WTC11 (cell line): ENCODE results near the gene TMEM100.

Experiments
- CREM ChIP-seq: sonication (generic); formaldehyde crosslinking; IDR thresholded peaks from 2 replicates; pipeline ENCODE4 v1.8.1; 2022; ENCODE audit warnings: mild to moderate bottlenecking, missing genetic modification reagents, moderate library complexity
- CTCF ChIP-seq: fragments of 200-600 bp; IDR thresholded peaks from 2 replicates; pipeline ENCODE4 v1.8.0; 2022; ENCODE audit warnings: antibody characterized with exemption
- E2F1 ChIP-seq: sonication (generic); formaldehyde crosslinking; IDR thresholded peaks from 2 replicates; pipeline ENCODE4 v1.8.0; 2022; ENCODE audit warnings: mild to moderate bottlenecking, missing genetic modification reagents
- IRF1 ChIP-seq: sonication (generic); formaldehyde crosslinking; IDR thresholded peaks from 2 replicates; pipeline ENCODE4 v1.8.0; 2023; ENCODE audit warnings: missing genetic modification reagents
- IRF2 ChIP-seq: sonication (generic); formaldehyde crosslinking; IDR thresholded peaks from 2 replicates; pipeline ENCODE4 v1.8.0; 2022; ENCODE audit warnings: low read depth, missing genetic modification reagents, borderline replicate concordance
- JUN ChIP-seq: sonication (generic); formaldehyde crosslinking; IDR thresholded peaks from 2 replicates; pipeline ENCODE4 v1.8.0; 2023; ENCODE audit warnings: mild to moderate bottlenecking, missing genetic modification reagents
- MAX ChIP-seq: sonication (generic); formaldehyde crosslinking; IDR thresholded peaks from 2 replicates; pipeline ENCODE4 v1.8.0; 2022; ENCODE audit warnings: mild to moderate bottlenecking, missing genetic modification reagents
- SP1 ChIP-seq: sonication (generic); formaldehyde crosslinking; conservative IDR thresholded peaks from 2 replicates; pipeline ENCODE4 v1.8.1; 2022; ENCODE audit warnings: missing genetic modification reagents
- TCF7 ChIP-seq: sonication (generic); formaldehyde crosslinking; IDR thresholded peaks from 2 replicates; pipeline ENCODE4 v1.8.0; 2022; ENCODE audit warnings: mild to moderate bottlenecking, low read depth, missing genetic modification reagents, moderate library complexity
- ZNF138 ChIP-seq: sonication (generic); formaldehyde crosslinking; conservative IDR thresholded peaks from 2 replicates; pipeline ENCODE4 v1.8.1; 2022; ENCODE audit warnings: mild to moderate bottlenecking, moderate library complexity, missing genetic modification reagents
- ZNF232 ChIP-seq: sonication (generic); formaldehyde crosslinking; IDR thresholded peaks from 2 replicates; pipeline ENCODE4 v1.8.0; 2022; ENCODE audit warnings: mild to moderate bottlenecking, missing genetic modification reagents
- ZNF416 ChIP-seq: fragments of 250-450 bp; sonication (Bioruptor Pico); IDR thresholded peaks from 2 replicates; pipeline ENCODE4 v1.9.0; 2021; ENCODE audit warnings: mild to moderate bottlenecking, inconsistent platforms

GRCh38 chr17:55726440-55726839 is 3.8 kb upstream of the TMEM100 start:
- no peak for TF ChIP-seq CREM
- no peak for TF ChIP-seq CTCF
- no peak for TF ChIP-seq TCF7
- no peak for TF ChIP-seq ZNF138
- TF ChIP-seq ZNF232, result no peak
- TF ChIP-seq IRF1 (CRISPR knock-in tag), result no peak
- TF ChIP-seq ZNF416 (CRISPR knock-in tag), result no peak
- no peak for TF ChIP-seq E2F1
- no peak for TF ChIP-seq IRF2
- no peak for TF ChIP-seq JUN (CRISPR knock-in tag)
- no peak for TF ChIP-seq MAX (CRISPR knock-in tag)
- no peak for TF ChIP-seq SP1 (CRISPR knock-in tag)
